SK-N-SH treated with all-trans-retinoic acid at 6 μM for 48 hours (cell line): Measurements from ENCODE around the gene CCDC197.

ENCODE experiments used
- ATAC-seq: fragments of 200-7000 bp; cut with Tn5 transposase; 3 replicates; pipeline ENCODE4 v1.9.1; 2020; ENCODE audit warnings: mild to moderate bottlenecking, moderate library complexity
- BACH2 ChIP-seq: fragments of 250-450 bp; sonication (Bioruptor Pico); IDR thresholded peaks from 2 replicates; pipeline ENCODE4 v1.9.0; 2021; ENCODE audit warnings: mild to moderate bottlenecking, borderline replicate concordance
- CREB5 ChIP-seq: fragments of 250-450 bp; sonication (Bioruptor Pico); IDR thresholded peaks from 2 replicates; pipeline ENCODE4 v1.5.1; 2020; ENCODE audit warnings: low read depth, mild to moderate bottlenecking, moderate library complexity
- CSDC2 ChIP-seq: fragments of 250-450 bp; sonication (Bioruptor Pico); IDR thresholded peaks from 2 replicates; pipeline ENCODE4 v1.5.0; 2020; ENCODE audit warnings: mild to moderate bottlenecking, moderate library complexity
- CSRNP3 ChIP-seq: fragments of 250-450 bp; sonication (Bioruptor Pico); IDR thresholded peaks from 2 replicates; pipeline ENCODE4 v1.5.1; 2021; ENCODE audit warnings: mild to moderate bottlenecking, moderate library complexity
- ESRRG ChIP-seq: fragments of 250-450 bp; sonication (Bioruptor Pico); IDR thresholded peaks from 2 replicates; pipeline ENCODE4 v1.6.1; 2021; ENCODE audit warnings: mild to moderate bottlenecking
- GLIS3 ChIP-seq: fragments of 250-450 bp; sonication (Bioruptor Pico); IDR thresholded peaks from 2 replicates; pipeline ENCODE4 v1.5.0; 2020; ENCODE audit warnings: mild to moderate bottlenecking, moderate library complexity
- ISL1 ChIP-seq: fragments of 250-450 bp; sonication (Bioruptor Pico); IDR thresholded peaks from 2 replicates; pipeline ENCODE4 v2.1.2; 2022; ENCODE audit warnings: mild to moderate bottlenecking, moderate library complexity
- OSR1 ChIP-seq: fragments of 250-450 bp; sonication (Bioruptor Pico); IDR thresholded peaks from 2 replicates; pipeline ENCODE4 v1.8.0; 2022; ENCODE audit warnings: moderate library complexity, mild to moderate bottlenecking, inconsistent platforms
- PATZ1 ChIP-seq: fragments of 250-450 bp; sonication (Bioruptor Pico); IDR thresholded peaks from 2 replicates; pipeline ENCODE4 v1.8.0; 2020; ENCODE audit warnings: mild to moderate bottlenecking, moderate library complexity, borderline replicate concordance
- PPARA ChIP-seq: fragments of 250-450 bp; sonication (Bioruptor Pico); IDR thresholded peaks from 2 replicates; pipeline ENCODE4 v1.5.0; 2020; ENCODE audit warnings: mild to moderate bottlenecking, borderline replicate concordance
- SNAI2 ChIP-seq: fragments of 250-450 bp; sonication (Bioruptor Pico); IDR thresholded peaks from 2 replicates; pipeline ENCODE4 v1.5.0; 2020; ENCODE audit warnings: mild to moderate bottlenecking, moderate library complexity
- TCF4 ChIP-seq: fragments of 250-450 bp; sonication (Bioruptor Pico); IDR thresholded peaks from 2 replicates; pipeline ENCODE4 v1.8.0; 2021; ENCODE audit warnings: mild to moderate bottlenecking, moderate library complexity, borderline replicate concordance
- TOX ChIP-seq: fragments of 250-450 bp; sonication (Bioruptor Pico); IDR thresholded peaks from 2 replicates; pipeline ENCODE4 v1.8.0; 2021; ENCODE audit warnings: mild to moderate bottlenecking, moderate library complexity, borderline replicate concordance
- ZFP3 ChIP-seq: fragments of 250-450 bp; sonication (Bioruptor Pico); IDR thresholded peaks from 2 replicates; pipeline ENCODE4 v1.5.0; 2020; ENCODE audit warnings: mild to moderate bottlenecking, moderate library complexity
- ZFP30 ChIP-seq: fragments of 450-650 bp; formaldehyde crosslinking; IDR thresholded peaks from 2 replicates; pipeline ENCODE4 v1.5.0; 2022; ENCODE audit warnings: mild to moderate bottlenecking, moderate library complexity
- ZNF565 ChIP-seq: fragments of 450-650 bp; formaldehyde crosslinking; conservative IDR thresholded peaks from 2 replicates; pipeline ENCODE4 v1.5.0; 2020; ENCODE audit warnings: low read depth, mild to moderate bottlenecking, moderate library complexity
- ZNF70 ChIP-seq: fragments of 450-650 bp; formaldehyde crosslinking; IDR thresholded peaks from 2 replicates; pipeline ENCODE4 v1.5.0; 2020; ENCODE audit warnings: mild to moderate bottlenecking, moderate library complexity
- ZNF8 ChIP-seq: fragments of 450-650 bp; formaldehyde crosslinking; IDR thresholded peaks from 2 replicates; pipeline ENCODE4 v1.5.0; 2020; ENCODE audit warnings: mild to moderate bottlenecking, moderate library complexity

The CCDC197 gene

GRCh38 chr14:93981316-93982229 lies 15.5 kb upstream of the CCDC197 start:
- TF ChIP-seq ZFP3 (CRISPR knock-in tag) (no peak), SNAI2 (CRISPR knock-in tag) (no peak), ZNF70 (no peak), ZNF8 (CRISPR knock-in tag) (no peak), ESRRG (no peak), TCF4 (no peak)
- no peak for ATAC-seq

GRCh38 chr14:93982230-93983007 lies 14.7 kb upstream of the CCDC197 start:
- no peak for ATAC-seq
- TF ChIP-seq CREB5 (CRISPR knock-in tag), result no peak

GRCh38 chr14:93984070-93984469 lies 13.0 kb upstream of the CCDC197 start:
- ATAC-seq, result no peak

GRCh38 chr14:93984987-93985410 lies 12.1 kb upstream of the CCDC197 start:
- ATAC-seq, result peak; percentile 83
- TF ChIP-seq ZNF8 (CRISPR knock-in tag) (no peak), ZFP3 (CRISPR knock-in tag) (no peak), SNAI2 (CRISPR knock-in tag) (no peak), TOX (no peak), ZFP30 (CRISPR knock-in tag) (no peak), OSR1 (CRISPR knock-in tag) (no peak), ESRRG (no peak)

More at GRCh38 chr14:93984070-93984469, 13.0 kb upstream of the CCDC197 start:
- TF ChIP-seq PPARA (CRISPR knock-in tag), result no peak
- TF ChIP-seq PATZ1 (CRISPR knock-in tag), result no peak
- no peak for TF ChIP-seq TCF4
- TF ChIP-seq ISL1 (CRISPR knock-in tag), result no peak
- TF ChIP-seq ZFP3 (CRISPR knock-in tag), result no peak
- TF ChIP-seq BACH2 (CRISPR knock-in tag), result no peak
- TF ChIP-seq CREB5 (CRISPR knock-in tag), result no peak
- no peak for TF ChIP-seq GLIS3 (CRISPR knock-in tag)
- no peak for TF ChIP-seq SNAI2 (CRISPR knock-in tag)
- TF ChIP-seq ZNF565 (CRISPR knock-in tag), result no peak
- no peak for TF ChIP-seq ZNF70
- no peak for TF ChIP-seq CSDC2 (CRISPR knock-in tag)
- no peak for TF ChIP-seq OSR1 (CRISPR knock-in tag)
- no peak for TF ChIP-seq TOX
- TF ChIP-seq ZFP30 (CRISPR knock-in tag), result no peak
- TF ChIP-seq CSRNP3 (CRISPR knock-in tag), result no peak

- peak; percentile 5; the same call in 2 of the 3 replicates for ATAC-seq
- TF ChIP-seq TCF4 (no peak), CSRNP3 (CRISPR knock-in tag) (no peak), ISL1 (CRISPR knock-in tag) (no peak), ZNF565 (CRISPR knock-in tag) (no peak), ZNF70 (no peak), TOX (no peak), PATZ1 (CRISPR knock-in tag) (no peak), CREB5 (CRISPR knock-in tag) (no peak), BACH2 (CRISPR knock-in tag) (no peak)
These were observed 10.1 kb upstream of the CCDC197 start for GRCh38 chr14:93986955-93987354.
